GM12865 (cell line): ENCODE data around the gene PROS1.

Source experiments
- DNase-seq: peaks from one replicate; pipeline ENCODE4 v3.0.0; 2010; ENCODE audit warnings: low read depth
- H3K4me3 ChIP-seq: 2 replicates; pipeline ENCODE4 v1.5.1; 2011; ENCODE audit warnings: mild to moderate bottlenecking, low read depth, low read length, control low read depth
- TF ChIP-seq, protein P1 (sequence below): IDR thresholded peaks from 2 replicates; pipeline ENCODE4 v1.5.1; 2011; ENCODE audit warnings: low read length, control low read depth, low read depth, inconsistent platforms; ENCODE audit not compliant: insufficient read depth; ENCODE audit errors: missing control alignments

The PROS1 gene

DNA sequence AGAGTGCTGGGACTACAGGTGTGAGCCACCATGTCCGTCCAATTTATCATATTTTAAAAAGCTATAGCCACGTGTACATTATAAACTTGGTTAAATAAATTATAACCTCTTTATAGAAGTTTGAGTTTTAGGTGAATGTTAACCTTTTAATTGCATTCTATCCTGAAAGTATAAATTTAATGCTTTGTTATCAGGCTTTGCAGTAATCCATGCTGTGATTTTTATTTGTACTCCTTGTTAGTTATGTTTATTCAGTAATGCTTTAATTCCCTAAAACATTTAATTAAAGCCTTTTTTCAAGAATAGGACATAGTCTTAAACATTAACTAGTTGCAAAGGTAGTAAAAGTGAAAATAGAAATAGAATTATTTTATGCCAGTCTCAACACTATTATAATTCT lies 17.9 kb upstream of the PROS1 start:
- H3K4me3 ChIP-seq = no peak overlapping the region
- DNase-seq = no peak
- TF ChIP-seq, protein P1, sequence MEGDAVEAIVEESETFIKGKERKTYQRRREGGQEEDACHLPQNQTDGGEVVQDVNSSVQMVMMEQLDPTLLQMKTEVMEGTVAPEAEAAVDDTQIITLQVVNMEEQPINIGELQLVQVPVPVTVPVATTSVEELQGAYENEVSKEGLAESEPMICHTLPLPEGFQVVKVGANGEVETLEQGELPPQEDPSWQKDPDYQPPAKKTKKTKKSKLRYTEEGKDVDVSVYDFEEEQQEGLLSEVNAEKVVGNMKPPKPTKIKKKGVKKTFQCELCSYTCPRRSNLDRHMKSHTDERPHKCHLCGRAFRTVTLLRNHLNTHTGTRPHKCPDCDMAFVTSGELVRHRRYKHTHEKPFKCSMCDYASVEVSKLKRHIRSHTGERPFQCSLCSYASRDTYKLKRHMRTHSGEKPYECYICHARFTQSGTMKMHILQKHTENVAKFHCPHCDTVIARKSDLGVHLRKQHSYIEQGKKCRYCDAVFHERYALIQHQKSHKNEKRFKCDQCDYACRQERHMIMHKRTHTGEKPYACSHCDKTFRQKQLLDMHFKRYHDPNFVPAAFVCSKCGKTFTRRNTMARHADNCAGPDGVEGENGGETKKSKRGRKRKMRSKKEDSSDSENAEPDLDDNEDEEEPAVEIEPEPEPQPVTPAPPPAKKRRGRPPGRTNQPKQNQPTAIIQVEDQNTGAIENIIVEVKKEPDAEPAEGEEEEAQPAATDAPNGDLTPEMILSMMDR = no peak

DNA sequence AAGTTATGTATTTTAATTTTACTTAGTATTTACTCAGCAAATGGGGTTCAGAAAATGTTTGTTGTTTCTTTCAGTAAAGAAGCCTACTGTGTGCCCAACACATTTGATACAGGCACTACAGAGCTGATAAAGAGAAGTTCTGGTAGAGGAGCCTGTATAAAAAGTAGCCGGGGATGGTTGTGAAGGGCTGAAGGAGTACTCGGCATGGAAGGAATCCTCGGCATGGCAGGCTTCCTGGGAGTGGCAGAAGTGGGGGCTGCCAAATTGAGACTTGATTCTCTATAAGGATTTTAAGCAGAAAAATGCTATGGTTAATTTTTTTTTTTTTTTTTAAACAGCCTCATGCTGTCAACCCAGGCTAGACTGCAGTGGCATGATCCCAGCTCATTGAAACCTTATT lies 15.5 kb upstream of the PROS1 start:
- DNase-seq = no peak
- TF ChIP-seq, protein P1 = no peak

DNA sequence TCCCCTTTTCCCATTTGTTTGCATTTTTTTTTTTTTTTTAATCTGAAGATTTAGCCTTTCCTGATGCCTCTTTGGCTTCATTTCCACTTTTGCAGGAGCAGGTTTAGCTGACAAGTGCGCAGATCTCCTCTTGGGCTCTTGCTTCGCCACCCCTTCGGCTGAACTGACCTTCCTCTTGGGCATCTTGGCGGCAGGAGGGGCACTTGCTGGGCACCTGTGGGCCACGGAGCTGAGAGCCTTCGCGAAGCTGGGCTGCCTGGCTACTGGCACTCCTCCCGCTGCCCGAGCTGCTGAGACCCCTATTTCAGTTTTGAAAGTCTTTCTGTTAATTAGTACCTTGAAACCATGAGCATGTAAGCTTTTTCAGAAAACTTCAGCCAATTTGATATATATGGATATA lies 15.1 kb upstream of the PROS1 start:
- DNase-seq = no peak
- TF ChIP-seq, protein P1 = no peak
- H3K4me3 ChIP-seq = no peak overlapping the region

More for the DNA sequence above, 15.5 kb upstream of the PROS1 start:
- H3K4me3 ChIP-seq = no peak overlapping the region

DNA sequence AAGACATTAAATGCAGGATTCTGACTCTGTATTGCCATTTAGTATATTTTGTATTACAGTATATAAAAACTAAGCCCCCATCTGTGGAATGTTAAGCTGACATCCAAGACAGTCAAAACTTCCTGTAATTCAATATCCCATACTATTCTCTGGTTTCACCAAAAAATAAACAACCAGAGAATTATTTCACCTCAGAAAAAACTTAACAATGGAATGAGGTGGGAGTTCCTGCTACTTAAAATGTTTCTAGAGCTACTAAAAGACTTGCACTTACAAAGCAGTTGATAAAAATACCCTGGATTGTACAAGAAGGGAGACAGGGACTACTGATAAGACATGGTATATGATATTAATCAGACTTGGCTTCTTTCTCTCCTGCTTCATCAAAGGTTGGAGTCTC lies 14.6 kb upstream of the PROS1 start:
- no peak overlapping the region for H3K4me3 ChIP-seq
- TF ChIP-seq, protein P1 = no peak
- no peak for DNase-seq

DNA sequence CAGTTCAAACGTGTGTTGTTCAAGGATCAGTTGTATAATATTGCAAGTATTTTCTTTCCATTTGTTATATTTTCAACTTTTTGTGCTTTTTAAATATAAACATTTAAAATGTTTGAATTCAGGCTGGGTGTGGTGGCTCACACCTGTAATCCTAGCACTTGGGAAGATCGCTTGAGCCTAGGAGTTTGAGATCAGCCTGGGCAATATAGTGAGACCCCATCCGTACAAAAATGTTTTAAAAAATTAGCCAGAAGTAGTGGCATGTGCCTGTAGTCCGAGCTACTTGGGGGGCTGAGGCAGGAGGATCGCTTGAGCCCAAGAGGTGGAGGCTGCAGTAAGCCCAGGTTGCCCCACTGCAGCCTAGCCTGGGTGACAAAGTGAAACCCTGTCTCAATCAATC lies 10.9 kb upstream of the PROS1 start:
- H3K4me3 ChIP-seq = no peak overlapping the region
- DNase-seq = no peak
- TF ChIP-seq, protein P1 = no peak

DNA sequence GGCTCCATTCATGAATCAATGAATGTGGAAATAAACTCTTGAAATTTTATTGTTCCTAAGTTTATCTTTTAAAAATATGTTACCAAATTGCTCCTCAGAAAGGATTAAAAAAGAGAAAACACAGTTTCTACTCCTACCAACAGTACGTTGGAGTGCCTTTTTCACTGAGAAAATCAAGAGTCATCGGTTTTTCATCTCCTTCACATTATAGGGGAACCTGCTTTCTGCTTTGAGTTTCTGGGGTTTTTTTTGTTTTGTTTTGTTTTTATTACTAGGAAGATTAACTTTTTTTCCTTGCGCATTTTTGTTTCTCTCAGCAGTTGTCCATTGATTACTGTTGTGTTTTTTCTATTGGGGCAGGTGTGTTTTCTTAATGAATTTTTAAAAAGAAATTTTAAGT lies 9.7 kb upstream of the PROS1 start:
- TF ChIP-seq, protein P1 = no peak
- H3K4me3 ChIP-seq = no peak overlapping the region
- DNase-seq = no peak

DNA sequence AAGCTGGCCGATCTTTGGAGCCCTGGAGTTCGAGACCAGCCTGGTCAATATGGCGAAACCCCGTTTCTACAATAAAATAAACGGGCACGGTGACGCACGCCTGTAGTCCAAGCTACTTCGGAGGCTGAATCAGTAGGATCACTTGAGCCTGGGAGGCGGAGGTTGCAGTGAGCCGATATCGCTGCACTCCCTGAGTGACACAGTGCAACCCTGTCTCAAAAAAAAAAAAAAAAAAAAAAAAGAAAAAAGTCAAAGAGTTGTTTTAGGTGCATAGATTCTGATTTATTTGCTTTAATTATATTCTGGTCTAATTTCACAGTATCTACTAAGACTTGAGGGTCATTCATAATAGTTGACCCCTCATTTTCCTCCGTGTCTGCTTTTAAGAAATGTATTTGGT lies 8.0 kb upstream of the PROS1 start:
- no peak for DNase-seq
- TF ChIP-seq, protein P1 = no peak
- no peak overlapping the region for H3K4me3 ChIP-seq
